Measurements from ENCODE around the gene RCL1.

DNA sequence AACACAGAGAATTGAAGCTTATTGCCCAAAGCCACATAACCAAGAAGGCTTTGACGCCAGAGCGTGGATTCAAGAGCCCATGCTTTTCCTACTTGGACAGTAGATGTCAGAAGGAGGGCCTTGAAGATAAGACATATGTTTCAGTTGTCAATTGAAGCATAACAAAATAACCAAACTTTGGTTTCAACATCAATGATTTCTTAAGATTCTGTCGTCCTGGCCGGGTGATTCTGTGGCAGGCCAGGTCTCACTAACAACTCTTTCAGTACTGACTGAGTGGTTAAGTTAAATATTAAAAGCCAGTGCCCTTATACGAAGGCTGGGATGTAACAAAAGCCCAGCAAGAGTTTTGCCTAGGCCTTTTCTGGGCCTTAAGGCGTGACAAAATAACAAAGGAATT lies 94.0 kb downstream of the RCL1 start:
- TF ChIP-seq, protein P1, sequence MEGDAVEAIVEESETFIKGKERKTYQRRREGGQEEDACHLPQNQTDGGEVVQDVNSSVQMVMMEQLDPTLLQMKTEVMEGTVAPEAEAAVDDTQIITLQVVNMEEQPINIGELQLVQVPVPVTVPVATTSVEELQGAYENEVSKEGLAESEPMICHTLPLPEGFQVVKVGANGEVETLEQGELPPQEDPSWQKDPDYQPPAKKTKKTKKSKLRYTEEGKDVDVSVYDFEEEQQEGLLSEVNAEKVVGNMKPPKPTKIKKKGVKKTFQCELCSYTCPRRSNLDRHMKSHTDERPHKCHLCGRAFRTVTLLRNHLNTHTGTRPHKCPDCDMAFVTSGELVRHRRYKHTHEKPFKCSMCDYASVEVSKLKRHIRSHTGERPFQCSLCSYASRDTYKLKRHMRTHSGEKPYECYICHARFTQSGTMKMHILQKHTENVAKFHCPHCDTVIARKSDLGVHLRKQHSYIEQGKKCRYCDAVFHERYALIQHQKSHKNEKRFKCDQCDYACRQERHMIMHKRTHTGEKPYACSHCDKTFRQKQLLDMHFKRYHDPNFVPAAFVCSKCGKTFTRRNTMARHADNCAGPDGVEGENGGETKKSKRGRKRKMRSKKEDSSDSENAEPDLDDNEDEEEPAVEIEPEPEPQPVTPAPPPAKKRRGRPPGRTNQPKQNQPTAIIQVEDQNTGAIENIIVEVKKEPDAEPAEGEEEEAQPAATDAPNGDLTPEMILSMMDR (IDR thresholded peaks at IDR 0.05; ENCODE audit: low read length), result no peak
- TF ChIP-seq EZH2 (IDR thresholded peaks at IDR 0.05; ENCODE audit: borderline replicate concordance, low read length), result no peak
